Activated T-cell treated with anti-CD3 and anti-CD28 coated beads for 24 hours (primary cell): Measurements from ENCODE around the gene YEATS4.

Experiments
- DNase-seq: peaks from one replicate; pipeline ENCODE4 v3.0.0-alpha.2; 2020; ENCODE audit warnings: low read depth

The YEATS4 gene

DNA sequence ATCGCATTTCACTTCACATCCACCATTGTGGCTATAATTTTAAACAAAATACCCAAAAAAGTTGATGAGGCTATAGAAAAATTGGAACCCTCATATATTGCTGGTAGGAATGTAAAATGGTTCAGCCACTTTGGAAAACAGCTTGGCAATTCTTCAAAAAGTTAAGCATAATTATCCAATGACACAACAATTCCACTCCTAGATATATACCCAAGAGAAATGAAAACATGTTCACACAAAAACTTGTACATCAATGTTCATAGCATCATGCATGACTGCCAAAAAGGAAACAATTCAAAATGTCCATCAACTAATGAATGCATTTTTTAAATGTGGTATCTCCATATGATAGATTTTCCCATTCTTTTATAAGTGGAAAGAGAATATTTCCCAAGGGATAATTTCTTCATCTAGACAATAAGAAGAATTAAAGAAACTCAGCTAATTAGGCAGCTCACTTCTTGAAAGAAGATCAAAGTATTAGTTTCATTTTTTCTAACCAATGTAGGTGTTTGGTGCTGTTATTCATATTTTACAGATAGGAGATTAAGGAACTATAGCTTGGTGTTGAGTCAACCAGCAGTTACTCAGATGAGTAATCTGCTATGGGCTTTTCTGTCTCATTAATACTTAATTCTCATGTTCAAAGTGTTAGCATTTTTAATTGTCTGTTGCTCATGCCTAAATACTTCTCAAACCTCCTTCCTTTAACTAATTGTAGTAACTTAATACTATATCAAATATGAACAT lies 32.8 kb downstream of the YEATS4 start:
- DNase-seq, result no peak

DNA sequence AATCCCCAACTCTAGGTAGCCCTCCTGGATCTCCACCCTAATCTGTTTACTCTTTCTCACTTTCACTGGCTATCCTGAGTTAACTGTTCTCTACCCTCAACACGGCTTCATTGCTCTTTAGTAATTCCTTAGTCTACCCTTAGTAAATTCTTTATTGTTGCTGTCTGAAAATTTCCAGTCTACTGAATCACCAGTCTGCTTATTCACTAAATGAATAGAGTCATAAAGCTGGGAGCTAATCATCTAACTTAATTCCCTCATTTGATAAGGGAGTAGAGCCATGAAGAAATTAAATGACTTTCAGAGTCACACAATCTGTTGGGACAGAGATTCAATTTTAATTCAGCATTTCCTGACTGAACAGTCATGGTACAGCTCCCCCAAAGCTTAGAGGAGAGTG lies 36.5 kb downstream of the YEATS4 start:
- DNase-seq, result no peak

DNA sequence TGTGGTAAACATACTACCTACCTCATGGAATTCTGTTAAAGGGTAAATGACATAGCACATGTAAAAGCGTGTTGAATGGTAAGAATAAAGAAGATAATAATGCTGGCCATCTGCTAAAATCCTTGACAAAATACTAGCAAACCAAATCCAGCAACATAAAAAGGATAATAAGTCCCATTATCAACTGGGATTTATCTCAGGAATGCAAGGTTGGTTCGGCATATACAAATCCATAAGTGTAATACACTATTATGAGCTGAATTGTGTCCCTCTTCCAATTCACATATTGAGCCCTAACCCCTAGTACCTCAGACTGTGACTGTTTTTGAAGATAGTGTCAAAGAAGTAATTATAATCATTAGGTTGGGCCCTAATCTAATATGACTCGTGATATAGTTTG lies 37.4 kb downstream of the YEATS4 start:
- no peak for DNase-seq

DNA sequence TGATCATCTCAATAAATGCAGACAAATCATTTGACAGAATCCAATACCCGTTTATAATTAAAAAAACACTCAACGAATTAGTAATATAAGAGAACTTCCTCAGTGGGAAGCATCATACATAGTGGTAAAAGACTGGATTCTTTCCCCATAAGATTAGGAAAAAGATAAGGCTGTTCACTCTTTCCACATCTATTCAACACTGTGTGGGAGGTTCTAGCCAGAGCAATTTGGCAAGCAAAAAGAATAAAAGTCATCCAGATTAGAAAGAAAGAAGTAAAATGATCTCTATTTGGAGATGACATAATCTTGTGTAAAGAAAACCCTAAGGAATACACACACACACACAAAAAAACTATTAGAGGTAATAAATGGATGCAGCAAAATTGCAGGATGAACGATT lies 38.4 kb downstream of the YEATS4 start:
- DNase-seq, result no peak

DNA sequence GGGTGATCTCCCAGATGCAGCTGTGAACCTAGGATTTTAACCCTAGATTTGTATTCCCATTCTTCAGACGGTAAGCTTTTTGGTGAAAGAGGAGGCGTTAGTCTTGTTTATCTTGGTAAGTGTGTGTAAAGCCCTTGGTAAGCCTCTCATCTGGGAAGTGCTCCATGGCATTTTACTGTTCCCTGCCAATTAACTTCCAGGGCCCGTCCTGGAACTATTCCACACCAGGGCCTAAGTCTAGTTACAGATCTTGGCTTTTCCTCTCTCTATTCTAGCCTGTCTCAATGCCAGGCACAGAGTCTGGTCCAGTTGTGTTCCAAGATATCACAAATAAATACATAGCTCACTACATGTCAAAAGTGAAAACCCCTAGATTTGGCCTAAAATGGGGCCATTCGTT lies 42.4 kb downstream of the YEATS4 start:
- DNase-seq, result no peak

DNA sequence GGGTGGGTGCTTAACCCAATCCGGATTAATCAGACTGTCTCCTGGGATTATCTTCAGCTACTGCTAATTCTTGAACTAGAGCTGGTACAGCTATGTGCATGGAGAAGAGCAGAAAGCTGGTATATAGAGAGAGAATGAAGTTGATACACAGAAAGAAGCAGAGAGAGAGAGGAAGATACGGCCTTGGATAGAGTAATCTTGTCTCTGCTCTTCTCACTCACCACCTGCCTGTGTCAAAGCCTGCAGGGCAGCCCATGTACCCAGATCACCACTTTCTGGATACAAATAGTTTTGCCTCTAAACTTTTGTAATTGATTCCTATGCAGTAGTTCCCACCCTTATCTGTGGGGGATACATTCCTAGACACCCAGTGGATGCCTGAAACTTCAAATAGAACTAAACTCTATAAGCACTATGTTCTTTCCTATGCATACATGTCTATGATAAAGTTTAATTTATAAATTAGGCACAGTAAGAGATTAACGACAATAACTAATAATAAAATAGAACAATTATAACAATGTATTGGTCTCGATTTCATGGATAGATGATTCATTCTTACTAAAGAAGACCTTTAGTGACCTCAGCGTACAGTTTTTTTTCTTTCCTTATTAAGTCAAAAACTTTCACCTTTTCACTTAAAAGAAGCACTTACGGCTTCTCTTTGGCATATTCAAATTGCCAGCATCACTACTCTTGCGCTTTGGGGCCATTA lies 45.5 kb downstream of the YEATS4 start:
- no peak for DNase-seq

DNA sequence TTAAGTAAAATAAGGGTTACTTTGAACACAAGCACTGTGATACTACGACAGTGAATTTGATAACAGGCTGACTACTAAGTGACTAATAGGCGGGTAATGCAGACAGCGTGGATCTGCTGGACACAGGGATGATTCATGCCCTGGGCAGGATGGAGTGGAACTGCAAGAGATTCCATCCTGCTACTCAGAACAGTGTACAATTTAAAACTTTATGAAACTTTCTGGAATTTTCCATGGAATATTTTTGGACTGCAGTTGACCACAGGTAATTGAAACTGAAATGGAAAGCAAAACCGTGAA lies 46.0 kb downstream of the YEATS4 start:
- DNase-seq, result no peak

DNA sequence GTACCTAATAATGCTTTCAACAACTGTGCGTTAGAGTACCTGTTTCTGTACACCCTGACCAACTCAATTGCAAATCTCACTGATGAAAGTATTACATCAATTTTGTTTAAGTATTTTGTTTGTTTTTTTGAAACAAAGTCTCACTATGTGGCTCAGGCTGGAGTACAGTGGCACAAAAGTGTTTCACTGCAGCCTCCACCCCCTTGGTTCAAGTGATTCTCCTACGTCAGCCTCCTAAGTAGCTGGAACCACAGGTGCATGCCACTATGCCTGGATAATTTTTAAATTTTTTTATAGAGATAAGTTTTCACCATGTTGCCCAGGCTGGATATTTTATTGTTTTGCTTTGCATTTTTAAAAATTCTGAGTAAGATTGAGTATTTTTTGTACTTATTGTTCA lies 46.7 kb downstream of the YEATS4 start:
- no peak for DNase-seq

DNA sequence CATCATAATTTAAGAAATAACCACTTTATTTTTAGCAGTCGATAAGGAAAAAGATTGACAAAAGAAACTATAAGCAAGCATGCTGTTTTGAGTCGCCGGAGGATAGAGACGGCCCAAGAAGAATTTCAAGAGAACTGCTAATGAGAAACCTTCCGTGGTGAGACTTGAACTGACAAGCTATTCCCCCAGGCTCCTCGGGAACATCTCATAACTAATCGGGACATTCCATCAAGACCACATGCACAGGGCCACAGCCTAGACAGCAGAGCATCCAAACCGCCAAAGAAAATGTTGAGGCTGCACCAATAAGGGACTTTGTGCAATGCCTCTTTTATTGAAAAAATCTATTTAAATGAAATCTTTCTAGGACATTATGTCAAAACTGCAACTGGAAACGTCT lies 51.0 kb downstream of the YEATS4 start:
- DNase-seq, result no peak

DNA sequence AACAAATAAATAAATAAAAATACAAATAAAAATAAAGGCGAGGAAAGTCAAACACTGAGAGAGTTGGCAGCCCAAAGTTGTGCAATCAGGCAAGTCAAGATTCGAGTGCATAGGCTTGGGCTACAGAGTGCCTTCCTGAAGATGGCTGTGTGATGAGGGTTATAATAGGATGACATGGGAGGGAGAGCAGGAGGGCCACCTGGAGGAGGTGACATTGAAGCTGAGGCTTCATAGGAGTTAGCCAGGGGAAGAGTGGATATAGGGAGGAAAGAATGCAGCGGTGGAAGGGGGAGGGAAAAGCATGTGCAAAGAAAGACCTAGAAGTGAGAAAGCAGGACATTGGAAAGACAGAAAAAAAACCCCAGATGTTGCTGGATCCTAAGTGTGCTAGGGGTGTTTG lies 53.1 kb downstream of the YEATS4 start:
- no peak for DNase-seq

DNA sequence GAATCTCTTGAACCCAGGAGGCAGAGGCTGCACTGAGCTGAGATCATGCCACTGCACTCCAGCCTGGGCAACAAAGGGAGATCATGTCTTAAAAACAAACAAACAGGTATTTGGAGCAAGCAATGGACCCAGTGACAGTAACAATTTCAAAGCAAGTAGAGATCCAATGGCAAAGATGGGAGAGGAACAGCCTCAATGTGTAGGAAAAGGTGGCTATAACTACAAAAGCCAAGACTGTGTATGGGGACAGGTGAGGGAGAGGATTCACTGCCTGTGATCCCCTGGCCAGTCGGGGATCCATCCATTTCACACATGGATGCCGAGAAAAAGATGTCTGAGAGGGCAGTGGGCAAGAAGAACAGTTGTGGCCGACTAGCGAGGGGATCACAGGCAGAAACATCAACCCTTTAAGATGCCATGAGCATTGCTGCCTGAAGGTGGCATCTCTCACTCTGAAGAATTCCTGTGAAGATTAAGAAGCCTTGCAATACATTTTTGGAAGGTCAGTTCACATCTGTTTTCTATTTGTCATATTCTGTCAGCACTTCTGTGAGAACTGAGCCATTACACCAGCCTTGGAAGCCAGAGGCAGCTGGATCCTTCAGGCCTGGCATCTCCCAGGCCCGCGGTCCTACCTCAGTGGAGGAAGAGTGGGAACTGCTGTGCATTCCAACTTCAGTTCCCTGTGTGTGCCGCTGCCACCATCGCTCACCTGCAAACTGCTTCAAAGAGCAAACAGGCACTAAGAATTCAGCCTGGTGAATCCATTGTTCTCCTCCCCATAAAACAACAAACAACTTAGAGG lies 56.1 kb downstream of the YEATS4 start:
- DNase-seq, result no peak

DNA sequence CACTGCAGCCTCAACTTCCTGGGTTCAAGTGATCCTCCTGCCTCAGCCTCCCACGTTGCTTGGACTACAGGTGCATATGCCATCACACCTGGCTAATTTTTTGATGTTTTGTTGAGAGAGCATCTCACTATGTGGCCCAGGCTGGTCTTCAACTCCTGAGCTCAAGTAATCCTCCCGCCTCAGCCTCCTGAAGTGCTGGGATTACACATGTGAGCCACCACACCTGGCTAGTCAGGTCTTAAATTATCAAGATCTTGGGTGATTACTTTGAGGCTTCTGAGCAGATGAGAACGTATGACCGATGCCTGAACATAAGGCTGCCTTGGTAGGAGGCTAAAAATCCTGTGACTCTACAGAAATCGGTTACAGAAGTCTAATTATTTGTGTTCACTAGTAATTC lies 57.7 kb downstream of the YEATS4 start:
- DNase-seq, result no peak

DNA sequence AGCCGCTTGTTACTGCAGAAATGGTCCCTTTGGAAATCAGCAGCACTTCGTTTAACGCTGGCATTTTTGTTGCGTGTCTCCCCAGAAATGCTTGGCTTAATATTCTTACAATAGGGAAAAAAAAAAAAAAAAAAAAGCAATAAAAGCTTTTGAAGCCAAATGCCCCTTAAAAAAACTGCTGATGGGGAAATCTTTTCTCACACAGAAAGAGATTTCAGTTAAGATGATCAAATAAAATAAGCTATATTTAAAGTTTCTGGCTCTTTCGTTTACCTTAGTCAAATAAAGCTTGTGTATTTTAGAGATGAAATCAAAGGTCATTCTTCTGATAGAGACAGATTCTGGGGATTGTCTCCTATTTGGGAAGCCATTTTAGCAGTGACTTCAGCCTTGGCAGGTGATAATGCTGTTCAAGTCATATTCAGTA lies 58.2 kb downstream of the YEATS4 start:
- DNase-seq, result no peak

DNA sequence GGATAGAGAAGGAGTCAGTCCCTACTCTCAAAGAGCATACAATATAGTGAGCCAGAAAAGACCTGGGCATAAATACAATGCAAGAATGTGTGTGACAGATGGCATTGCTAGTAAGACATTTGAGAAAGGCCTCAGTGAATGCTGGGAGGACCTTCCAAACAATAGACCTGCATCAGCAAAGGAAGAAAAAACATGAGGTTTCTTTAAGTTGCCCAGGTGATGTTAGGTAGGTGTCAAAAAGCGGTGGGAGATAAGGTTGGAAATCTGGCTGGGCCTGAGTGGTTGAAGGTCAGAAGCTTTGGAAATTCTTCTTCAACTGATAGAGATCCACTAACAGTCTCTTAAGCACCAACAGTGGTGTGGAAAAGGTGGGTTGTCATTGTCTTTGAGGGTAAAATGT lies 60.2 kb downstream of the YEATS4 start:
- no peak for DNase-seq

DNA sequence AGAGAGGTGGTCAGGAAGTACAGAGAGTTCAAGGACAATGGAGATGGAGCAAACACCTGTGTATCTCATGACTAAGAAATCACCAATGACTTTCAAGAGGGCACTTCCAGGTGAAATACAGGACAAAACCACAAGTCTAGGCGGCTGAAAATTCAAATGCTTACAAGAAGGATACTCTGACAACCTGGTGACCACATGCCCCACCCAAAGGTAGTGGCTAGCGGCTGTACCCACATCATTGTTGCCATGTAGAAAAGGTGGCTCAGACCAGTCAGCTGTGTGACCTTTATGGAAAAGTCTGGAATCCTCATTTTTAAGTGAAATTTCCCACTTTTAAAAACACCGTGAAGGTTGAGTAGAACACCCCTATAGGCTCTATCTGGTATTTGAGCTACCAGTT lies 62.0 kb downstream of the YEATS4 start:
- no peak for DNase-seq

DNA sequence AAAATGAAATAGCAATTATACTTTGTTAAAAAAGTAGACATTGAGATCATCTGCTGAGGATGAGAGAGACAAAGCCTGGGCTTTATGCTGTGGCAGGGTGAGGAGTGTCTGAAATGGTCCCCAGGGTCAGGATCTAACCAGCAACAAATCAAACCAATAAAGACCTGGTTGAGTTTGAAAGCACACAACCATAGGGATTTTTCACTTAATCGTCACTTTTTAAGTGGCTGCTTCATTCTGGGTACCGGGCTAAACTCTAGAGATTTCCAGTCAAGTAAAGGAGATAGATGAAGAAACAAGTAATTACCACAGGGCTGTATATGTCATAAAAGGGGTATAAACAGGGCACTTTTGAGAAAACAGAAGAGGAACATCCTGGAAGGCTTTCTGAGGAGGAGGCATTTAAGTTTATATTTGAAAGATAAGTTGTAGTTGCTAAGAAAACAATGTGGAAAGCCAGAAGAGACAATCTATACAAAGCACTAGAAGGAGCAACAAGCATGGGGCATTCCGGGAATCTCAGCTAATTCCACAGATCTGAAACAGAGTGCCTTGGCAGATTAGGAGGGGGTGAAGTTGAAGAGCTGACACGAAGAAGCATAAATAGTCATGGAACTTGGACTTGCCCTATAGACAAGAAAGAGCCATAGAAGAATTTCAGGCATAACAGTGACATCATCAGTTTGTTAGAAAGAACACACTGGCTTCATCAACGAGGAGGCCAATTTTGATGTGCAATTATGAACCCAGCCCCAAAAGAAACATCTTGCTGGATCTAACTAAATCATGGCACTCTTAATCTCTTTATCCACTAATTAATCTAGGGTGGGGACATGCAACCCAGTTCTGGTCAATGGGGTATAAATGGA lies 63.7 kb downstream of the YEATS4 start:
- no peak for DNase-seq

DNA sequence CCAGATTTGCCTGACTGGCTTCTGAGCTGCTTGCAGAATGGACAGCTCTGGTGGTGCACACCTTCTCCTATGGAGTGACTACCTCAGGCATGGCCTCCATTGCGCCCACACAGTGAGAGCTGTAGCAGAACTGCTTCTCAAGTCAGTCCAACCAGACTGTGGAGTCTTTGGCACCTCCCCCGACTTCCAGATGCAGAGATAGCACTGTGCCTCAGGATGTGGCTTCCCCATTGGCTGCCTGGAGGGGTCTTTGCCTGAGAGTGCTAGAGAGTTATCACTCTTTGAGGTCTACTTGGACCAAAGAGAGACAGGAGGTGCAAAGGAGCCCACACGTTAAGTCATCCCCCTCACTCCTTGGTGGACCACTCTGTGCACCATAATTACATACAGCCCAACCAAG lies 65.9 kb downstream of the YEATS4 start:
- DNase-seq, result no peak

DNA sequence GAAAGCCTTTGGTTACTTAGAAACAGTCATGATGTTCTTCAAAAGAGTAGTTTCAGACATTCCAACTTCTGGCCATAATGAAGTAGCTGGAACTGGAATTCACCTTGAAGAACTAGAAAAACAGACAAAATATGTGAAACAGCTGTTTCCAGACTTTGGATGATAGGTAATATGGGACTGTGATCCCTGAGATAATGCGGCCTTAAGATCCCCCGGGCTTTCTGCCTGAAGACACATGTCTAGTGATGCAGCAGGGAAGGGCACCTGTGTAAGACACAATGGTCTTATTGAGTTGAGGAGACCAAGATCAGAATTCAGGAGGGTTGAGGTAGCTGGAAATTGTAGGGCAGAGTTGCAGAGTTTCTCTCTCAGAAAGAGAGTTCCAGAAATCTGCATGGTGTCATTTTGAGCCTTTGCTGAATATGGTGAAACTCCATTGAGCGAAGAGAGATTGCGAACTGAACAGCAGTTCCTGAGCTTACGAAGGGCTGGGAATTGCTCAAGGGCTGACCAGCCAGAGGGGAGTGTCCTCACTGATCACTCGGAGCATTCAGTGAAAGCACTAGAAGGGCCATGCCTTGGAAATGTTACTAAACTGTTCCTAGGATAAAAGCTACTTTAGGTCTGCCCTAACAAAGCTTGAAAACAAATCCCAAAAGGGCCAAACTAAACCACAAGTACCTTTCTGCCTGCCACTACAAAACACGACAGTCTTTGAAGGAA lies 69.0 kb downstream of the YEATS4 start:
- no peak for DNase-seq

DNA sequence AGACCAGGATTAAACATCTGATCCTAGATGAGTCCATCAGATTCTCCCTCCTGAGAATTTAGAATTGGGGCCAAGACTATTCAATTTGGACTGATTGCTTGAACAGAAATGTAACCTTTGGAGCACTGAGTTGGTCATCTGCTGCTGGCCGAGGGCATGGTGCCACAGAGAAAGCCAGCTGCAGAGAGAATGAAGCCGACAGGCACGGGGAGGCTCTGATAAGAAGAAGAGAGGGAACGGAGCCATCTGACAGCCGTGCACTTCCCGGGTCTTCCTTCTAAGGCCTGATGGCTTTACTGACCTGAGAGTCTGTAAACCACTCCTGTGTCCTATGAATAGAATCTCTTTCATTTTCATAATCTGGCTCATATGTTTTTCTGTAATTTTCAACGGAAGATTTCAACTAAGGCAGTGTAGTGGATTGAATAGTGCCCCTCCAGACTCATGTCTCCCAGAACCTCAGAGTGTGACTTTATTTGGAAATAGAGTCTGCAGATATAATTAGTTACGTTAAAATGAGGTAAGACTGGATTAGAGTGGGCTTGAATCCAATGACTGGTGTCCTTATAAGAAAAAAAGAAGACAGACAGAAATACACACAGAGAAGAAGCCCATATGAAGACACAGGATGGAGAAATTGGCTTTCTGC lies 71.5 kb downstream of the YEATS4 start:
- DNase-seq, result no peak

DNA sequence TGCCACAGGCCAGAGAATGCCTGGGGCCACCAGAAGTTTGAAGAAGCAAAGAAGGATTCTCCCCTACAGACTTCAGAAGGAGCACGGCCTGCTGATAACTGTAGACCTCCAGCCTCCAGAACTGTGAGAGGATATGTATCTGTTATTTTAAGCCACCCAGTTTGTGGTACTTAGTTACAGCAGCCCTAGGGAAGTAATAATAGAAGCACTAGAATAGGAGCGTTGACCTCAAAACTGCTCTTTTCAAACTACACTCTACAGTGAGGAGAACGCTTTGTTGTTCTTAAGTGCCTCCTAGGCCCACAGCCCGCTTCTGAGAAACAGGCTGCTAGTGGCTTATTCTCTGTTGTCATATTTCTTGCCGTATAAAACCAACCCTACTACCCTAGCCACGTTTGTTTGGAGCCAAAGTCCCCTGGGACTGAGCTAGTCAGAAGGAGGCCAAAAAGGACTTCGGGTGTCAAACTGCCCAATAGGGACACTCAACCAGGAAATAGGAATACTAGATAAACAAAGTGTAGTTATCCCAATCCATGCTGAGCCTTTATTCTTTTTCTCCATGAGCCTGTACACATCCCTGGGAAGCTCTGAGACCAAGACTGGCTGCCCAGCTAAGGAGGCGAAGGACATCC lies 72.2 kb downstream of the YEATS4 start:
- no peak for DNase-seq

DNA sequence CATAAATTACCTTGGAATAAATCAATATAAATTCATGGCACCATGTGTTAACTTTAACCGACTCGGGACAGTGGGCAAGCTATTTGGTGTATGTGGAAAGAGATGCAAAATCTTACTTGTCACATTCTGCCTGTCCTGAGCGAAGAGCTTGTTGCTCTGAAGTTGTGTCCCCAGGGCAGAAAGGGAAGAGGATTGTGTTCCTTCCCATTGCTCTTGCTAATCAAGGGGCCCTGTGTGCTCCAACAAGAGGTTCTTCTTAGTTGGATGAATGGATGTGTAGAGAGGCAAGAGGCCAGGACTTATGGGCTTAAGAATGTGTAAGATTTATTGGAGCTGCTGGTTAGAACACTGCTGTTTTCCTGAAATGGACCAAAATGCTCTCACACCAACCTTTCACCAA lies 74.1 kb downstream of the YEATS4 start:
- DNase-seq, result no peak
